Islet precursor cell (in vitro differentiated cells): Measurements from ENCODE around the gene ASB7.

Source experiments
- DNase-seq: peaks from one replicate; pipeline ENCODE4 v3.0.0-alpha.2; 2018

The ASB7 gene

DNA sequence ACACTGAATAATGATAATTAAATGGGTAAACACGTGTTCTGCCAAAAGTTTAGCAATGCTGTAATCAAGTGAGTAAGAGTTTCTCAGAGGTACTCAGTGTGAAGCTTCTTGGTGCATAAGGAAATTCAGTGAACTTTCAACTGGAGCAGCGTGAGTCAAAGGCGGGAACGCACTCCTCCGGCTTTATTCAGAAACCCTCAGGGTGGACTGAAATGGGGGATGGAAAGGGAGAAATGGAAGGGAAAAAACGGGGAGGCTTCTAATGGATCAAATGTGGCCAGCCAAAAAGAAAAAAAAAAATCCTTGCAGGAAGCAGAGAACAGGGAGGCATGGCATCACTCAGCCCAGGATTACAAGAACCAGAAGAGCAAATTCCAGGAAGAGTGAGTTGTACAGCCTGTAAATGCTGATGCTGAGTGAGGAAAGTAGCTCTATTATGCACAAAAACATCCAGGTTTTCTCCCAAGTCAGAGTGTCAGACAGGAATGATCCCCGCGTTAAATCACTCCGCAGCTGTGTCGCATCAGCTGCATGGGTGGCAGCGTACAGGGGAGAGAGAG lies 85.3 kb downstream of the ASB7 start:
- no peak for DNase-seq

- no peak for DNase-seq
Observed at GRCh38 chr15:100688549-100689120, 86.2 kb downstream of the ASB7 start.

- DNase-seq, result no peak
Observed at GRCh38 chr15:100689131-100689899, 86.9 kb downstream of the ASB7 start.

DNA sequence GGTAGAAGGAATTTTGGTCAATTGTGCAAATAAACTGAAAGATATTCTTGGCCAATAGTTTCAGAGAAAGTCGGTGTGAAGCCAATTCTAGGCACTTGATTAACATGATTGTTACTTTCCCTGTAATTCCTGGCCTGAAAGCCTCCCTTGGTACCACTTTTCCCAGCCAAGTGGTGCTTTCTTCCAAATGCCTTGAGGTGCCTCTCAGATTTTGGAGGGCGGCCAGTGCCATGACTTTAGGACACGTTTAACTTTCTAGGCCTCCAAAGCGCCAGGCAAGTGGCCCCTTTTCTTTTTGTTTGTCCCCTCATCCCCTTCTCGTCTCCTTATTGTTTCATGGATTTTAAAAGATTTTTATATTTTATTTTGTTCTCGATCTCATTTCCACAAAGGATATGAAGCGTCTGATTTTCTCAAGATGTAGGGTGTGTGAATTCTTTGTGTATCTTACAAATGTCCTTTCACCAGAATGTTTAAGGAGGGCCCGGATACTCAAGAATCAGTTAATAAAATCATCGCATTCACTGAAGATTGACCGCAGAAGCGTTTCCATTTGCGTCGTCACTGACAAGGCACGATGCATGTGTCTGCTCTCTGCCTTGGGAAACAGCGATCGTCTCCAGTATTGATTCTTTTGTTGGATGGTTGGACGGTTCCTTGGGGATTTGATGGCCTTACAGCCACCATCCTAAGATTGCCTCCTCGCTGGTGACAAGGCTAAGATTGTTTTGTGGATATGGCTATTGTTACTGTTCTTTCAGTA lies 87.8 kb downstream of the ASB7 start:
- no peak for DNase-seq

DNA sequence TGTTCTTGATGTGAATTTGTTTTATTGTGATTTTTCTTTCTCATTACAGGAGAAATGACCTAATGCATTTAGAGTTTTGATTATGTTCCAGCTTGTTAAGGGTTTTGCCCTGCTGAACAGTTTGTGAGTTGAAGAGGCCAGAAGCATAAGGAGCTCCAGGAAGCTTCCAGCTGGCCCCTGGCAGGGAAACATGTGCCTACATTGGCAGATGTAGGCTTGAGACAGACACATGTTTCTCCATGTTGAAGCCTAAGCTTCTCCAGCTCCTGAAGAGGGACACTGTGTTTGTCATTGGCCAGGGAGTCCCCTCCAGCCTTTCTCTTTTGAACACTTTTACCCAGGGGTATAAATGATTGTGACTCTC lies 88.4 kb downstream of the ASB7 start:
- DNase-seq, result no peak

- no peak for DNase-seq
Observed at GRCh38 chr15:100691321-100691720, 88.9 kb downstream of the ASB7 start.

DNA sequence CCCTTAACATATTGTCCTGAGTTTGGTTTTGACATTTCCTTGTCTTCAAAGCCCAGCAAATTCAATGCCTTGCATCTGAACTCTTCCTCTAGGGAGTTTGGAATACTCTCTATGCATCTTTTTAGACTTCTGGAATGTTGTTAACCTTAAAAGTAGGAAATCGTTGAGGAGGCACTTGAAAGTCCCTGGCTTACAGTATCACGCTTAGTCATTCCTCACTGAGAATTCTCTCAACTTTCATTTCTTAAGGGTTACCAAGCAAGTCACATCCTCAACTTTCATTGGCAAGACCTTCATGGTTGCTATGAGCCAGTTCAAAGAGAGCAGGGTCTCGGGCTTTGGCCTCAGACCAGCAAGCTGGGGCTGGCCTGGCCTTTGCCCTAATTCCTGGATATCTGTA lies 89.9 kb downstream of the ASB7 start:
- DNase-seq, result no peak

- no peak for DNase-seq
Observed at GRCh38 chr15:100692671-100693070, 90.3 kb downstream of the ASB7 start.

- no peak for DNase-seq
Observed at GRCh38 chr15:100693451-100693850, 91.1 kb downstream of the ASB7 start.

DNA sequence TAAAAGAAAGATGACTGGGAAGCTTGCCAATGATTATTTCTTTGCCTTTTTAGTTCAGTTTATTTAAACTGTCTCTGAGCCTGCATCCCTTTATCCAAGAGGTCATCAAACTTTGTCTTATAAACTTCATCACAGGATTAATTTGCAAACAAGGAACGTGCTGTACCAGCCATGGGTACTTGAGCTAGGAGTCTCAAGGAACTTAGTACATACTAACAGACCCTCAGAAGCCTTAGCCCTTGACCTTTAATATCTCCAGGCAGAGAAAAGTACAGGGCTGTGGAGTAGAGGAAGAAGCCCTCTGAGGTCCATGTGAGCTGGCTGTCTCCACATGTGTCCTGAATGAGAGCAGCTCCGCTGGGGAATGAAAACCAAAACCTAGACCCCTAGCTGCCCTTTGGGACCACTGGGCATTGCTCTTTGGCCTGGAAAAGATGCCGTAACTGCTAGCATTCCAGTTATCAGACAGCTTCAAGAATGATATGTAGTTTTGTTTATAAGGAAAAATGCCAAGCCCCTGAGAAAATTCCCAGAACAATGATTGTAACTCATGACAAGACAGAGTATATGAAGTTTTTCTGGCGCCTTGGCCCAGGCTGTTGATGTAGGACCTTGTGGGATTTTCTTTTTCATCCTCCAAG lies 92.1 kb downstream of the ASB7 start:
- DNase-seq, result no peak

- no peak for DNase-seq
Observed at GRCh38 chr15:100695048-100695447, 92.7 kb downstream of the ASB7 start.

GRCh38 chr15:100696452-100696851 lies 94.1 kb downstream of the ASB7 start:
- DNase-seq, result no peak
